GM18520 (cell line): Measurements from ENCODE around the gene SPAG5.

Experiments
- ATAC-seq: cut with Tn5 transposase; IDR thresholded peaks from one replicate; pipeline ENCODE4 v1.9.1; 2021; ENCODE audit not compliant: unreplicated experiment

The SPAG5 gene

GRCh38 chr17:28573966-28574480 lies 24.8 kb downstream of the SPAG5 start:
- no peak for ATAC-seq

- no peak for ATAC-seq
Measured at GRCh38 chr17:28573521-28573920, 25.3 kb downstream of the SPAG5 start.

- ATAC-seq: no peak
Measured at GRCh38 chr17:28573040-28573380, 25.8 kb downstream of the SPAG5 start.

GRCh38 chr17:28572259-28573039 lies 26.4 kb downstream of the SPAG5 start:
- ATAC-seq: no peak

GRCh38 chr17:28571361-28572122 lies 27.3 kb downstream of the SPAG5 start, which contains the start of gene PIGS:
TSS of gene PIGS (minus strand) at chr17:28571524. CDS start at chr17:28571496, 28 bp downstream.
- ATAC-seq: peak; percentile 80

GRCh38 chr17:28570716-28571360 lies 28.0 kb downstream of the SPAG5 start:
- no peak for ATAC-seq

- ATAC-seq: no peak
Measured at GRCh38 chr17:28569446-28569845, 29.4 kb downstream of the SPAG5 start.

GRCh38 chr17:28567604-28568003 lies 31.2 kb downstream of the SPAG5 start:
- no peak for ATAC-seq

GRCh38 chr17:28563475-28563874 lies 35.4 kb downstream of the SPAG5 start:
- no peak for ATAC-seq

GRCh38 chr17:28555022-28555421 lies 43.8 kb downstream of the SPAG5 start:
- ATAC-seq: no peak

GRCh38 chr17:28554565-28554964 lies 44.3 kb downstream of the SPAG5 start:
- ATAC-seq: no peak

GRCh38 chr17:28553000-28553505 lies 45.8 kb downstream of the SPAG5 start:
- ATAC-seq: no peak

- peak; percentile 44 for ATAC-seq
Measured at GRCh38 chr17:28552176-28552999, 46.4 kb downstream of the SPAG5 start, which contains the start of gene UNC119. TSS of gene UNC119 (minus strand) at chr17:28552624. CDS start at chr17:28552557, 67 bp downstream.

- no peak for ATAC-seq
Measured at GRCh38 chr17:28551421-28552175, 47.2 kb downstream of the SPAG5 start.

- ATAC-seq: no peak
Measured at GRCh38 chr17:28550858-28551257, 48.0 kb downstream of the SPAG5 start.

GRCh38 chr17:28549236-28550132 lies 49.3 kb downstream of the SPAG5 start:
- no peak for ATAC-seq

GRCh38 chr17:28548417-28549130 lies 50.3 kb downstream of the SPAG5 start:
- no peak for ATAC-seq
